Measurements from ENCODE around the gene MYRFL.

GRCh38 chr12:69921831-69922230, 96.8 kb downstream of the MYRFL start:
- TF ChIP-seq CTCF (IDR thresholded peaks at IDR 0.05) (no peak), POLR2AphosphoS5 (IDR thresholded peaks at IDR 0.05; ENCODE audit: insufficient read depth in 1 of 2, low read depth in 1 of 2) (no peak)

Measured in vagina (tissue), 2 donors.